ENCODE measurements around the gene SLC7A5. TPM values are rescaled to one million over a fixed set of nuclear protein-coding genes. Genes with fewer than 3 reads are reported as not detected.
"Not testable (repeated sequence)": the region's sequence is repeated elsewhere in the genome, so short reads cannot be mapped to it uniquely, and the experiment has no call there.

Gene SLC7A5
- total and polyA plus RNA-seq, 12 donors, result 1.2 to 15.3 (median 4.1) TPM

DNA sequence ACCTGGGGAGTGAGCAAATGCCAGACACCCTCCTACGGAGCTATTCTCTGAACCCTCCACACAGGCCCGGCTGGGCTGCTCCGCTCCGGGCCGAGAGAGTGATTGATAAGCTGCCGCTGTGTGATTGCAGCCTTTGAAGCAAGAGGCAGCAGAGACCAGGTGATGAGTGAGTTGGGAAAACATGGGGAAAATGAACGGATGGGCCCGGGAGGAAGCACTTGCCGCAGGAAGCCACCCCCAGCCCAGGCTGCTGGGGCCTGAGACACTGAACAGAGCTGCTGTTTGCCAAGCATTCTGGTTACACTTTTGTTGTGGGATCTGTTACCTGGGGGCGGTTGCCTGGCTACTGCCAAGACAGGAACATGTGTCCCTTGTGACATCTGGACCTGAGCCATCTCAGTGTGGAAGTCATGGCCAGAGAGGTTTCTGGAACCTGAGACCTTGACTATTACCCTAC lies 57.1 kb downstream of the SLC7A5 start:
- Histone ChIP-seq H3K4me1 (peaks cover 0 to 10% (median 3%) of the 10 kb centered on the region in 9 donors), H3K36me3 (no peaks in the 10 kb centered on the region), H3K27me3 (peaks cover 0 to 6% (median 4%) of the 10 kb centered on the region in 7 donors), H3K27ac (no peak overlapping the region), H3K4me3 (no peak overlapping the region), H3K9me3 (peaks cover 0 to 15% (median 6%) of the 10 kb centered on the region in 11 donors)
- DNase-seq (no peak), ATAC-seq (peak in 3 of 8 donors; percentile 31 to 63 (median 35))
- intact Hi-C loops (cut with DNase I), result no loop called here
- WGBS, 2 donors, result 19 to 23% methylated on average over 10 of the region's 10 CpGs
- TF ChIP-seq CTCF (IDR thresholded peaks at IDR 0.05), result peak in 1 of 9 donors; percentile 8

DNA sequence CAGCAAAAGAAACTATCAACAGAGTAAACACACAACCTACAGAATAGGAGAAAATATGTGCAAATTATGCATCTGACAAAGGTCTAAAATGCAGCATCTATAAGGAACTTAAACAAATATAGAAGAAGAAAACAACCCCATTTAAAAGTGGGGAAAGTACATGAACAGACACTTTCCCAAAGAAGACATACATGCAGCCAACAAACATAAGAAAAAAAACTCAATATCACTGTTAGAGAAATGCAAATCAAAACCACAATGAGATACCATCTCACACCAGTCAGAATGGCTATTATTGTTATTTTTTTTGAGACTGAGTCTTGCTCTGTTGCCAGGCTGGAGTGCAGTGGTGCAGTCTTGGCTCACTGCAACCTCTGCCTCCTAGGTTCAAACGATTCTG lies 57.9 kb downstream of the SLC7A5 start:
- H3K36me3 ChIP-seq; DNase-seq; H3K9me3 ChIP-seq; H3K4me3 ChIP-seq; intact Hi-C loops (cut with DNase I); H3K27me3 ChIP-seq; H3K27ac ChIP-seq; ATAC-seq: not testable (repeated sequence)
- H3K4me1 ChIP-seq, result peaks cover 0 to 18% (median 10%) of the 10 kb centered on the region in 9 donors
- WGBS, 2 donors, result 67 to 68% methylated on average over 1 of the region's 1 CpG

GRCh38 chr16:87809150-87809902 lies 60.0 kb downstream of the SLC7A5 start:
- Histone ChIP-seq H3K27me3 (peaks cover 0 to 13% (median 5%) of the 10 kb centered on the region in 7 donors), H3K4me1 (peaks cover 0 to 25% (median 14%) of the 10 kb centered on the region in 9 donors), H3K4me3 (no peak overlapping the region), H3K9me3 (no peaks in the 10 kb centered on the region), H3K36me3 (no peaks in the 10 kb centered on the region), H3K27ac (no peak overlapping the region)
- ATAC-seq (no peak), DNase-seq (no peak)
- intact Hi-C loops (cut with DNase I), result no loop called here
- TF ChIP-seq CTCF (IDR thresholded peaks at IDR 0.05), result no peak
- WGBS, 2 donors, result 53 to 59% methylated on average over 15 of the region's 15 CpGs

DNA sequence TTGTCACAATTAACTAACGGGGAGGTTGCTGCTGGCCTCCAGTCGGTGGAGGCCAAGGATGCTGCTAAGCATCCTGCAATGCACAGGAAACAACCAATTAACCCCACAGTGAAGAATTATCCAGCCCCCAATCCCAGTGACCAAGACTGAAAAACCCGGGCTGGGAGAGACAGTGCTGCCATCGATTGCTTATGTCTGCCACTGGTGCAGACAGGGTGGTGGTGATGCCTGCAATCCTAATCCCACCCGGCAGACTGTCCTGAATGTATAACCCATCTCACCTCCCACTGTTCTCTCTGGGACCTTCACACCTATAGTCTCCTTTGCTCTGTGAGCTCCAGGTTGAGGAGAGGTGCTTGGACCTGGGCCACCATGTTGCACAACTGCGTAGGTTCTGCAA lies 61.2 kb downstream of the SLC7A5 start:
- Histone ChIP-seq H3K4me1 (peaks cover 0 to 25% (median 14%) of the 10 kb centered on the region in 9 donors), H3K4me3 (no peak overlapping the region), H3K36me3 (no peaks in the 10 kb centered on the region), H3K27ac (no peak overlapping the region), H3K27me3 (peaks cover 0 to 13% (median 5%) of the 10 kb centered on the region in 7 donors), H3K9me3 (no peaks in the 10 kb centered on the region)
- DNase-seq (no peak), ATAC-seq (no peak)
- intact Hi-C loops (cut with DNase I), result no loop called here
- TF ChIP-seq CTCF (IDR thresholded peaks at IDR 0.05), result no peak
- 89 to 91% methylated on average over 6 of the region's 6 CpGs for WGBS, 2 donors
